H1 (cell line): ENCODE measurements around the gene COBLL1. TPM values are rescaled to one million over a fixed set of nuclear protein-coding genes. Genes with fewer than 3 reads are reported as not detected.

ENCODE experiments used
- CEBPB ChIP-seq: IDR thresholded peaks from 2 replicates; pipeline ENCODE4 v1.6.1; 2012; ENCODE audit warnings: low read depth, low read length
- CHD7 ChIP-seq: fragments of 300-600 bp; sonication (generic); IDR thresholded peaks from 2 replicates; pipeline ENCODE4 v1.7.1; 2012; ENCODE audit warnings: low read length, moderate library complexity, mild to moderate bottlenecking, inconsistent platforms; ENCODE audit not compliant: insufficient replicate concordance
- MAX ChIP-seq: IDR thresholded peaks from 2 replicates; pipeline ENCODE4 v1.6.1; 2012; ENCODE audit warnings: inconsistent platforms
- NANOG ChIP-seq: IDR thresholded peaks from 2 replicates; pipeline ENCODE4 v1.6.1; 2011; ENCODE audit warnings: low read length, low read depth, mild to moderate bottlenecking, inconsistent platforms; ENCODE audit not compliant: insufficient read depth, poor library complexity, severe bottlenecking
- POLR2AphosphoS5 ChIP-seq: IDR thresholded peaks from 2 replicates; pipeline ENCODE4 v1.6.1; 2011; ENCODE audit warnings: low read depth, low read length
- TCF12 ChIP-seq: IDR thresholded peaks from 2 replicates; pipeline ENCODE4 v1.6.1; 2011; ENCODE audit warnings: low read depth, mild to moderate bottlenecking, low read length
- polyA plus RNA-seq, 7 experiments: library from polyadenylated mRNA; depleted of rRNA in 3 of 7; stranded (reverse) in 5 of 7; unstranded in 2 of 7; fragments of >200 nt in 5 of 7; fragments of 200-250 nt in 2 of 7; gene quantifications; 1 replicate in 5 of 7; 2 replicates in 1 of 7; 4 replicates in 1 of 7; pipeline versions ENCODE4 v1.2.1 to v1.2.3, GENCODE V29; 2011 to 2013; ENCODE audit warnings: missing spikeins in 2 of 7, mixed read lengths in 2 of 7
- total RNA-seq: library from RNA; stranded (reverse); fragmentation: NEBNext Ultra II Directional; extraction: Animal tissue kit (Norgen Biotek cat#: 25700); gene quantifications from 2 replicates; pipeline ENCODE4 v1.2.1, GENCODE V29; 2021
- TF ChIP-seq, protein P1 (sequence below), 3 experiments: IDR thresholded peaks; 1 replicate in 2 of 3; 2 replicates in 1 of 3; pipeline versions ENCODE4 v1.5.1 to v1.6.1; 2011; ENCODE audit warnings: low read length in 3 of 3, mild to moderate bottlenecking in 3 of 3, inconsistent platforms in 2 of 3, low read depth in 1 of 3, moderate library complexity in 1 of 3; ENCODE audit not compliant: insufficient read depth in 1 of 3; ENCODE audit errors: control extremely low read depth in 1 of 3

Gene COBLL1
- total and polyA plus RNA-seq, 2 of the 8 experiments (the other 6 are each of a cell fraction or from before 2014, with no cell fraction given) = 2.2 to 6.2 TPM

GRCh38 chr2:164671664-164672396, 169.8 kb downstream of the COBLL1 start (continued):
- TF ChIP-seq CHD7 (no peak), CEBPB (no peak), MAX (no peak), TCF12 (no peak), POLR2AphosphoS5 (no peak), NANOG (no peak)
- TF ChIP-seq, protein P1, sequence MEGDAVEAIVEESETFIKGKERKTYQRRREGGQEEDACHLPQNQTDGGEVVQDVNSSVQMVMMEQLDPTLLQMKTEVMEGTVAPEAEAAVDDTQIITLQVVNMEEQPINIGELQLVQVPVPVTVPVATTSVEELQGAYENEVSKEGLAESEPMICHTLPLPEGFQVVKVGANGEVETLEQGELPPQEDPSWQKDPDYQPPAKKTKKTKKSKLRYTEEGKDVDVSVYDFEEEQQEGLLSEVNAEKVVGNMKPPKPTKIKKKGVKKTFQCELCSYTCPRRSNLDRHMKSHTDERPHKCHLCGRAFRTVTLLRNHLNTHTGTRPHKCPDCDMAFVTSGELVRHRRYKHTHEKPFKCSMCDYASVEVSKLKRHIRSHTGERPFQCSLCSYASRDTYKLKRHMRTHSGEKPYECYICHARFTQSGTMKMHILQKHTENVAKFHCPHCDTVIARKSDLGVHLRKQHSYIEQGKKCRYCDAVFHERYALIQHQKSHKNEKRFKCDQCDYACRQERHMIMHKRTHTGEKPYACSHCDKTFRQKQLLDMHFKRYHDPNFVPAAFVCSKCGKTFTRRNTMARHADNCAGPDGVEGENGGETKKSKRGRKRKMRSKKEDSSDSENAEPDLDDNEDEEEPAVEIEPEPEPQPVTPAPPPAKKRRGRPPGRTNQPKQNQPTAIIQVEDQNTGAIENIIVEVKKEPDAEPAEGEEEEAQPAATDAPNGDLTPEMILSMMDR (IDR thresholded peaks at IDR 0.05; ENCODE audit: control extremely low read depth in 1 of 3, insufficient read depth in 1 of 3, low read depth in 1 of 3, low read length in 3 of 3) = no peak
